H1 (cell line): ENCODE data around the gene CALD1. TPM values are rescaled to one million over a fixed set of nuclear protein-coding genes. Genes with fewer than 3 reads are reported as not detected.
A peak's percentile ranks its signal among the peaks of the same experiment; 100 is the strongest.

Experiments
- CTCF ChIA-PET: fragments of 300-600 bp; sonication (Branson Sonifier 250); formaldehyde crosslinking; loops from one replicate; lab custom pipeline; 2021; ENCODE audit not compliant: partially characterized antibody; lab: Charles Lee
- POLR2A ChIA-PET: fragments of 300-600 bp; sonication (Branson Sonifier 250); formaldehyde crosslinking; loops from one replicate; lab custom pipeline; 2021; ENCODE audit warnings: inconsistent platforms; ENCODE audit not compliant: partially characterized antibody; lab: Charles Lee
- DNase-seq, 2 experiments: peaks; one replicate each; pipeline versions ENCODE4 v3.0.0 to v3.0.0-alpha.2; 2010 to 2022; ENCODE audit warnings: low spot score in 2 of 2, low read depth in 1 of 2, mixed read lengths in 1 of 2
- FAIRE-seq: peaks from 2 replicates; lab custom pipeline; 2011; peaks lifted over from hg19 to GRCh38; lab: Jason Lieb, UNC
- H2AFZ ChIP-seq: 2 replicates; pipeline ENCODE4 v1.8.1; 2012; ENCODE audit warnings: low read length, inconsistent platforms
- H2AK5ac ChIP-seq: 2 replicates; pipeline ENCODE4 v1.6.1; 2013; ENCODE audit warnings: low read depth, low read length
- H2BK120ac ChIP-seq: replicated peaks from 2 replicates; pipeline ENCODE3; 2013; ENCODE audit warnings: low read depth, low read length, inconsistent platforms
- H2BK12ac ChIP-seq: 2 replicates; pipeline ENCODE4 v1.6.1; 2013; ENCODE audit warnings: low read depth, low read length
- H2BK15ac ChIP-seq: 2 replicates; pipeline ENCODE4 v1.6.1; 2013; ENCODE audit warnings: low read length
- H2BK20ac ChIP-seq: 2 replicates; pipeline ENCODE4 v1.6.1; 2013; ENCODE audit warnings: low read length
- H2BK5ac ChIP-seq: 2 replicates; pipeline ENCODE4 v1.6.1; 2013; ENCODE audit warnings: low read depth, low read length
- H3K14ac ChIP-seq: 2 replicates; pipeline ENCODE4 v1.6.1; 2013; ENCODE audit warnings: inconsistent platforms; ENCODE audit not compliant: insufficient read length
- H3K18ac ChIP-seq: 2 replicates; pipeline ENCODE4 v1.6.1; 2013; ENCODE audit warnings: low read length; ENCODE audit errors: extremely low read depth
- H3K23ac ChIP-seq: 2 replicates; pipeline ENCODE4 v1.6.1; 2013; ENCODE audit warnings: inconsistent platforms; ENCODE audit not compliant: insufficient read length
- H3K23me2 ChIP-seq: 2 replicates; pipeline ENCODE4 v1.6.1; 2013; ENCODE audit warnings: low read depth, low read length
- H3K27ac ChIP-seq: 2 replicates; pipeline ENCODE4 v1.6.1; 2011; ENCODE audit warnings: low read depth, low read length, inconsistent platforms
- H3K27me3 ChIP-seq, 4 experiments: replicated peaks in 1 of 4; 1 replicate in 1 of 4; 2 replicates in 3 of 4; pipeline versions ENCODE4 v1.6.1 to v1.8.1; 2011 to 2013; ENCODE audit warnings: low read length in 3 of 4, mild to moderate bottlenecking in 3 of 4, inconsistent platforms in 2 of 4, mixed read lengths in 2 of 4, moderate library complexity in 1 of 4; ENCODE audit not compliant: control insufficient read depth in 3 of 4, insufficient read depth in 3 of 4; ENCODE audit errors: extremely low read depth in 1 of 4
- H3K36me3 ChIP-seq, 4 experiments: 2 replicates each; pipeline versions ENCODE4 v1.6.1 to v1.8.1; 2011 to 2013; ENCODE audit warnings: mild to moderate bottlenecking in 4 of 4, low read length in 3 of 4, moderate library complexity in 2 of 4, control low read depth in 1 of 4, inconsistent platforms in 1 of 4; ENCODE audit not compliant: insufficient read depth in 4 of 4, control insufficient read depth in 2 of 4
- H3K4ac ChIP-seq: replicated peaks from 2 replicates; pipeline ENCODE3; 2013; ENCODE audit warnings: low read length, low read depth, mixed read lengths, inconsistent platforms; ENCODE audit not compliant: insufficient read length
- H3K4me1 ChIP-seq, 4 experiments: replicated peaks in 1 of 4; 1 replicate in 1 of 4; 2 replicates in 3 of 4; pipeline versions ENCODE4 v1.6.1 to v1.8.1; 2011 to 2013; ENCODE audit warnings: low read length in 3 of 4, inconsistent platforms in 2 of 4, mixed read lengths in 1 of 4; ENCODE audit not compliant: insufficient read depth in 4 of 4, control insufficient read depth in 3 of 4
- H3K4me2 ChIP-seq, 2 experiments: 2 replicates each; pipeline versions ENCODE4 v1.6.1 to v1.8.1; 2011 to 2013; ENCODE audit warnings: low read depth in 2 of 2, low read length in 2 of 2, control low read depth in 1 of 2, inconsistent platforms in 1 of 2, mild to moderate bottlenecking in 1 of 2; ENCODE audit not compliant: insufficient read depth in 1 of 2
- H3K4me3 ChIP-seq, 4 experiments: fragments of 200-600, 300-600 bp in 1 of 4; sonication (generic), shearing (Covaris generic), sonication (Bioruptor Twin) in 1 of 4; 2 replicates each; pipeline versions ENCODE4 v1.5.1 to v1.8.1; 2011 to 2016; ENCODE audit warnings: low read length in 4 of 4, low read depth in 3 of 4, control low read depth in 2 of 4, inconsistent platforms in 2 of 4, mild to moderate bottlenecking in 2 of 4, mixed read lengths in 1 of 4, moderate library complexity in 1 of 4; ENCODE audit not compliant: insufficient read depth in 2 of 4; ENCODE audit errors: extremely low read depth in 1 of 4
- H3K56ac ChIP-seq: replicated peaks from 2 replicates; pipeline ENCODE3; 2013; ENCODE audit warnings: low read depth, mild to moderate bottlenecking, mixed read lengths, low read length, inconsistent platforms; ENCODE audit not compliant: insufficient read length
- H3K79me1 ChIP-seq: 2 replicates; pipeline ENCODE4 v1.6.1; 2013; ENCODE audit warnings: low read depth, low read length, control low read depth
- H3K79me2 ChIP-seq, 2 experiments: 2 replicates each; pipeline versions ENCODE4 v1.6.1 to v1.8.1; 2012 to 2013; ENCODE audit warnings: low read length in 2 of 2, mild to moderate bottlenecking in 2 of 2, inconsistent platforms in 1 of 2; ENCODE audit not compliant: insufficient read depth in 2 of 2, control insufficient read depth in 1 of 2
- H3K9ac ChIP-seq, 4 experiments: replicated peaks in 1 of 4; 1 replicate in 1 of 4; 2 replicates in 3 of 4; pipeline versions ENCODE4 v1.6.1 to v1.8.1; 2011 to 2013; ENCODE audit warnings: low read depth in 3 of 4, low read length in 3 of 4, control low read depth in 2 of 4, mild to moderate bottlenecking in 2 of 4, moderate library complexity in 2 of 4, inconsistent platforms in 1 of 4; ENCODE audit errors: extremely low read depth in 1 of 4
- H3K9me3 ChIP-seq, 2 experiments: 2 replicates each; pipeline versions ENCODE4 v1.6.1 to v1.8.1; 2012 to 2013; ENCODE audit warnings: mild to moderate bottlenecking in 2 of 2, moderate library complexity in 2 of 2, control low read depth in 1 of 2, inconsistent platforms in 1 of 2, low read depth in 1 of 2, low read length in 1 of 2, mixed read lengths in 1 of 2; ENCODE audit not compliant: insufficient read depth in 2 of 2
- H4K20me1 ChIP-seq, 2 experiments: replicated peaks in 1 of 2; 2 replicates each; pipeline versions ENCODE3 to v1.8.1; 2011 to 2013; ENCODE audit warnings: inconsistent platforms in 2 of 2, low read length in 2 of 2, mild to moderate bottlenecking in 1 of 2; ENCODE audit not compliant: insufficient read depth in 2 of 2, control insufficient read depth in 1 of 2
- H4K5ac ChIP-seq: 2 replicates; pipeline ENCODE4 v1.6.1; 2013; ENCODE audit warnings: low read length, low read depth, mixed read lengths, inconsistent platforms; ENCODE audit not compliant: insufficient read length
- H4K8ac ChIP-seq: 2 replicates; pipeline ENCODE4 v1.8.0; 2013; ENCODE audit warnings: mild to moderate bottlenecking, moderate library complexity, low read length, inconsistent platforms; ENCODE audit not compliant: insufficient read depth; ENCODE audit errors: extremely low read depth
- H4K91ac ChIP-seq: replicated peaks from 2 replicates; pipeline ENCODE3; 2013; ENCODE audit warnings: low read length, mixed read lengths, inconsistent platforms; ENCODE audit not compliant: insufficient read length
- EP300 ChIP-seq, 2 experiments: IDR thresholded peaks; 1 replicate in 1 of 2; 2 replicates in 1 of 2; pipeline ENCODE4 v1.6.1; 2011 to 2012; ENCODE audit warnings: low read depth in 2 of 2, low read length in 2 of 2, mild to moderate bottlenecking in 2 of 2, borderline replicate concordance in 1 of 2, inconsistent platforms in 1 of 2, moderate library complexity in 1 of 2
- RBBP5 ChIP-seq: IDR thresholded peaks from 2 replicates; pipeline ENCODE4 v1.7.1; 2012; ENCODE audit warnings: low read depth, mild to moderate bottlenecking, inconsistent platforms, low read length, moderate library complexity, borderline replicate concordance
- WGBS, 2 experiments: shearing (Covaris generic) in 1 of 2; methylation state at CpG; one replicate each; pipeline versions ENCODE4 v1.1.6 to v1.1.7; 2013 to 2015; ENCODE audit warnings: low lambda C conversion rate in 2 of 2, mixed read lengths in 2 of 2, inconsistent platforms in 1 of 2, low coverage in 1 of 2, missing lambda C conversion rate in 1 of 2; ENCODE audit not compliant: insufficient replicate concordance in 2 of 2, insufficient coverage in 1 of 2, insufficient read length in 1 of 2; ENCODE audit errors: extremely low coverage in 1 of 2, missing lambda C conversion rate in 1 of 2; 5-methylcytosine and 5-hydroxymethylcytosine counted together
- polyA plus RNA-seq, 7 experiments: library from polyadenylated mRNA; depleted of rRNA in 3 of 7; stranded (reverse) in 5 of 7; unstranded in 2 of 7; fragments of >200 nt in 5 of 7; fragments of 200-250 nt in 2 of 7; gene quantifications; 1 replicate in 5 of 7; 2 replicates in 1 of 7; 4 replicates in 1 of 7; pipeline versions ENCODE4 v1.2.1 to v1.2.3, GENCODE V29; 2011 to 2013; ENCODE audit warnings: missing spikeins in 2 of 7, mixed read lengths in 2 of 7
- total RNA-seq: library from RNA; stranded (reverse); fragmentation: NEBNext Ultra II Directional; extraction: Animal tissue kit (Norgen Biotek cat#: 25700); gene quantifications from 2 replicates; pipeline ENCODE4 v1.2.1, GENCODE V29; 2021

Gene CALD1
- total and polyA plus RNA-seq, 2 of the 8 experiments (the other 6 are each of a cell fraction or from before 2014, with no cell fraction given): 34.3 to 177 TPM

DNA sequence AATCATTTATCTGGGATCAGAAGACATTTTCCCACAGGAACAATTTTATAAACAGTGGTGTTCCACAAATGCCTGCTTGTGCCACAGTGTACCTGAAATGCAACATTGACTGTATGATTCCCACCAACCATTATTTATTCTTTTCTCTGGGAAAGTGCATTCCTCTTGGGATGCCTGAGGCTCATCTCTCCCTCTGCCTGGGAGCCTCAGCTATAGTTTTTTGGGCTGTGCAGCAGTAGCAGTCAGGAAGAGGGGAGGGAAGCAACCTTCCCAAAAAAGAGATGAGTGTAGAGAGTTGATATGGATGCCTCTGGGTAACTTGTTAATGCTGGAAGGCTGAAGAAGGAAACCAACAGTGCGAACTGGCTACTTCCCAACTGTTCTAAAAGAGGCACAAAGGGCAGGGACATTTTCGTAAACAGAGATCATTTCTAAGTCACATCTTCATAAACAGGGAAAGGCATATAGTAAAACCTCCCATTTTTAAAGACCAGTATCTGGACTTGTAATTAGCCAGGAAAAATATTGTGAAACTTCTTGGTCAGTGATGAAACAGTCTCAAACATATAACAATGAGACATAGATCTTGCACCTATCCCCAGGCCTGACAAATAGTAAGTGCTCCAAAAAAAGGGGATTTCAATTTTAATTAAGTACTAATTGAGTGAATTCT, 1.4 kb upstream of the CALD1 start:
- no peak overlapping the region for H4K5ac ChIP-seq
- no peak overlapping the region for H3K9ac ChIP-seq
- no peak for FAIRE-seq
- peak overlapping the region; percentile 55; the same call in 1 of the 2 replicates for H2AFZ ChIP-seq
- no peak overlapping the region for H3K56ac ChIP-seq
- H2AK5ac ChIP-seq: no peak overlapping the region
- ChIA-PET CTCF (no interaction called here), POLR2A (interaction anchor here (0.7 kb wide), 1 partner anchor 33 kb away, joined by 4 read pairs; no protein-coding TSS in a partner anchor)
- no peak overlapping the region for H4K8ac ChIP-seq
- H3K27me3 ChIP-seq: no peaks in the 10 kb centered on the region
- peak overlapping the region in 1 of 2 experiments; percentile 61; a peak in 1 of 4 replicates for H3K4me2 ChIP-seq
- no peak overlapping the region for H3K4me3 ChIP-seq
- peak overlapping the region; percentile 32; the same call in 1 of the 2 replicates for H2BK12ac ChIP-seq
- WGBS, 2 experiments: 85% methylated on average over 2 of the region's 2 CpGs; no CpG with 5 or more reads in 1 of the 2 experiments
- no peak overlapping the region for H2BK20ac ChIP-seq
- no peaks in the 10 kb centered on the region for H4K20me1 ChIP-seq
- H2BK15ac ChIP-seq: no peak overlapping the region; the same call in 1 of the 2 replicates
- peaks cover 0 to 33% of the 10 kb centered on the region in 2 experiments; a peak in 2 of 4 replicates for H3K79me2 ChIP-seq
- no peak overlapping the region for H3K14ac ChIP-seq
- no peak overlapping the region for H4K91ac ChIP-seq
- TF ChIP-seq EP300 (IDR thresholded peaks at IDR 0.05; ENCODE audit: borderline replicate concordance in 1 of 2, low read depth in 2 of 2, low read length in 2 of 2) (no peak), RBBP5 (0 out of 2 replicates have a peak, but pooled peaks have one; percentile 7)
- no peak overlapping the region for H3K27ac ChIP-seq
- H3K23ac ChIP-seq: no peak overlapping the region
- no peaks in the 10 kb centered on the region for H3K9me3 ChIP-seq
- no peak overlapping the region; the same call in 1 of the 2 replicates for H2BK5ac ChIP-seq
- H3K4me1 ChIP-seq: peaks cover 3 to 16% (median 8%) of the 10 kb centered on the region in 4 experiments; a peak in 5 of 7 replicates
- no peak overlapping the region for H2BK120ac ChIP-seq
- H3K36me3 ChIP-seq: no peaks in the 10 kb centered on the region
- no peaks in the 10 kb centered on the region for H3K79me1 ChIP-seq
- peaks cover 5% of the 10 kb centered on the region for H3K23me2 ChIP-seq
- no peak overlapping the region for H3K4ac ChIP-seq
- H3K18ac ChIP-seq: no peak overlapping the region
- no peak for DNase-seq
